Activated naive CD4-positive, alpha-beta T cell treated with anti-CD3 and anti-CD28 coated beads for 36 hours (primary cell): ENCODE data around the gene NTM. TPM values are rescaled to one million over a fixed set of nuclear protein-coding genes. Genes with fewer than 3 reads are reported as not detected.

ENCODE experiments used
- CTCF ChIA-PET: fragments of 350-600 bp; sonication (Branson Sonifier 250); formaldehyde crosslinking; loops from one replicate; lab custom pipeline; 2021; ENCODE audit warnings: antibody characterized with exemption; lab: Charles Lee
- DNase-seq: peaks from one replicate; pipeline ENCODE4 v3.0.0-alpha.2; 2020
- H3K27ac Mint-ChIP-seq: one replicate; pipeline ENCODE4 v1.8.0; 2021; ENCODE audit warnings: mild to moderate bottlenecking, mixed read lengths
- H3K27me3 Mint-ChIP-seq: one replicate; pipeline ENCODE4 v1.8.0; 2021; ENCODE audit warnings: low read depth, mixed read lengths
- H3K36me3 Mint-ChIP-seq: one replicate; pipeline ENCODE4 v1.8.0; 2021; ENCODE audit warnings: low read depth, mixed read lengths
- H3K4me1 Mint-ChIP-seq: one replicate; pipeline ENCODE4 v1.8.0; 2021; ENCODE audit warnings: low read depth, mixed read lengths
- H3K4me3 Mint-ChIP-seq: one replicate; pipeline ENCODE4 v1.8.0; 2021; ENCODE audit warnings: mild to moderate bottlenecking, moderate library complexity, mixed read lengths
- H3K9me3 Mint-ChIP-seq: one replicate; pipeline ENCODE4 v1.8.0; 2021; ENCODE audit warnings: mixed read lengths
- intact Hi-C: fragments of 100-400 bp; cut with micrococcal nuclease; formaldehyde crosslinking; loops from one replicate; pipeline ENCODE4 v1.15.1; 2023
- total RNA-seq, 2 experiments: library from RNA; stranded (reverse); gene quantifications; one replicate each; pipeline ENCODE4 v1.2.3, GENCODE V29; 2021

Gene NTM
- total RNA-seq, 2 experiments from 2014 or later: not detected

DNA sequence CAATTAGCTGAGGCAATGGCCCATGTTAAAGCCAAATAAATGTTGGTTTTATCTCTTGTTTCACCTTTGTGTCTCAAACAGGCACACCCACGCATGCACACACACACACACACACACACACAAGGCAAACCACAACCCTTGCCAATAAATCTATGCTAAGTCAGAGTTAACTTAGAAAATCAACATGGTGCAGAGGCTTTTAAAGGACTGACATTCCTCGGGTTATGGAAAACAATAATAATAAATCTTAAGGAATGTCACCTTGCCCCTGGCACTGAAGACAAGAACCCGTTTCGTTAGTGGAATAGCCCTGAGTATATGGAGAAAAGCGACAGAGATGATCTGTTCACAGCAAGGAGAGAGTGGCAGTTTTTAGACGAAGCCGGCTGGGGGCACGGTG is 326.3 kb downstream of the NTM start:
- no peak for DNase-seq
- Mint-ChIP-seq H3K4me3 (no peak overlapping the region), H3K9me3 (no peaks in the 10 kb centered on the region), H3K4me1 (no peaks in the 10 kb centered on the region), H3K27me3 (peaks cover 33% of the 10 kb centered on the region), H3K36me3 (no peaks in the 10 kb centered on the region), H3K27ac (no peak overlapping the region)
- intact Hi-C loops: no loop called here
- CTCF ChIA-PET: interaction anchor here (0.7 to 1.0 kb wide), 2 partner anchors 9 to 70 kb away, joined by 3 read pairs; no protein-coding TSS in a partner anchor

- no peaks in the 10 kb centered on the region for H3K36me3 Mint-ChIP-seq
- H3K4me1 Mint-ChIP-seq: no peaks in the 10 kb centered on the region
- no peak for DNase-seq
- H3K4me3 Mint-ChIP-seq: no peak overlapping the region
- H3K27me3 Mint-ChIP-seq: no peaks in the 10 kb centered on the region
- H3K9me3 Mint-ChIP-seq: peaks cover 12% of the 10 kb centered on the region
- intact Hi-C loops: no loop called here
- no peak overlapping the region for H3K27ac Mint-ChIP-seq
- CTCF ChIA-PET: no interaction called here
These were observed 332.9 kb downstream of the NTM start for GRCh38 chr11:131703311-131703710.

DNA sequence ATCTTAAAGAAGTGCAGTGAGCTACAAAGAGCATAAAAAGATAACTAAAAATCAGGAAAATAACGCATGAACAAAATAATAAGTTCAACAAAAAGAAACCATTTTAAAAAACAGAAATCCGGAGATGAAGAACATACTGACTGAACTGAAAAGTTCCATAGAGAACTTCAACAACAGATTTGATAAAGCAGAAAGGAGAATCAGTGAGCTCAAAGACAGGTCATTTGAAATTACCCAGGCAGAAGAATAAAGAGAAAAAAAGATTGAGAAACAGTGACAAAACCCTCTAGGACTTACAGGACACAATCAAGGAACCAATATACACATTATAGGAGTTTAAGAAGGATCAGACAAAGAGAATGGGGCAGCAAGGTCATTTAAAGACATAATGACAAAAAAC is 334.3 kb downstream of the NTM start:
- intact Hi-C loops: no loop called here
- CTCF ChIA-PET: interaction anchor here (1.0 kb wide), 1 partner anchor 10 kb away, joined by 6 read pairs; no protein-coding TSS in a partner anchor
- DNase-seq: no peak
- no peaks in the 10 kb centered on the region for H3K36me3 Mint-ChIP-seq
- H3K4me3 Mint-ChIP-seq: no peak overlapping the region
- peaks cover 13% of the 10 kb centered on the region for H3K9me3 Mint-ChIP-seq
- peaks cover 4% of the 10 kb centered on the region for H3K27me3 Mint-ChIP-seq
- no peak overlapping the region for H3K27ac Mint-ChIP-seq
- no peaks in the 10 kb centered on the region for H3K4me1 Mint-ChIP-seq

DNA sequence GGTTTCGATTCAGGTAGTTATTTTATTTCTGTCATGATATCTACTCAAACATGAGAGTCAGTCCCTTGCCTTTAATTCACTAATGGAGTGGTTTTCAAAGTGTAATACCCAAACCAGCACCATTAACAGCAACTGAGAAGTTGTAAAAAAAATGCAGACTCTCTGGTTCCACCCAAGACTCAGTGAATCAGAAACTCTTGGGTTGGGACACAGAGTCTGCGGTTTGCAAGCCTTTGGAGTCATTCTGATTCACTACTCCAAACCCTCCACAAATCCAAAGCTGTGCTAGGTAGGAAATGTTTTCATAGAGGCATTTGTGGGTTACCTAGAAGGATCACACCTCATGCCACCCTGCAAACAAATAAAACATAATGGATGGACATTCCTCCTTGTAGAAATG is 340.1 kb downstream of the NTM start:
- no peaks in the 10 kb centered on the region for H3K4me1 Mint-ChIP-seq
- no peak for DNase-seq
- H3K9me3 Mint-ChIP-seq: peaks cover 15% of the 10 kb centered on the region
- peaks cover 5% of the 10 kb centered on the region for H3K27me3 Mint-ChIP-seq
- H3K4me3 Mint-ChIP-seq: no peak overlapping the region
- intact Hi-C loops: no loop called here
- no peak overlapping the region for H3K27ac Mint-ChIP-seq
- CTCF ChIA-PET: no interaction called here
- no peaks in the 10 kb centered on the region for H3K36me3 Mint-ChIP-seq

DNA sequence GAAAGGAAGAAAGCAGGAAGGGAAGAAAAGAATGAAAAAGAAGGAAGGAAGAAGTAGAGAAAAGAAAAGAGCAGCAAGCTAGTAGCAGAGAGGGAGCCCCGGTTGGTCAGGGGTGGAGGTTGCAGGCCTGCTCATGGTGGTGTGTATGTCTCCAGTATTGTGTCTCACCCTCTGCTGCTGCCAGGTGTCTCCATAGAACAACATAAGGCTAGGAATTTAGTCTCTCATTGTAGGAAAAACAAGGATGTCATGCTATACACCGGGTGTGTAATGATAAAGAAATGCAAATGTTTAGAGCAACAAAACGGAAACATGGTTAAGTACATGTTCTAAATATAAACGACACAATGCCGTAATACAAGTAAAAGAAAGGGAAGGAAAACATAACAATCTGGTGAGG is 342.5 kb downstream of the NTM start:
- intact Hi-C loops: no loop called here
- Mint-ChIP-seq H3K27ac (no peak overlapping the region), H3K4me3 (no peak overlapping the region), H3K27me3 (peaks cover 6% of the 10 kb centered on the region), H3K9me3 (peaks cover 18% of the 10 kb centered on the region), H3K36me3 (no peaks in the 10 kb centered on the region), H3K4me1 (no peaks in the 10 kb centered on the region)
- DNase-seq: no peak
- CTCF ChIA-PET: no interaction called here

DNA sequence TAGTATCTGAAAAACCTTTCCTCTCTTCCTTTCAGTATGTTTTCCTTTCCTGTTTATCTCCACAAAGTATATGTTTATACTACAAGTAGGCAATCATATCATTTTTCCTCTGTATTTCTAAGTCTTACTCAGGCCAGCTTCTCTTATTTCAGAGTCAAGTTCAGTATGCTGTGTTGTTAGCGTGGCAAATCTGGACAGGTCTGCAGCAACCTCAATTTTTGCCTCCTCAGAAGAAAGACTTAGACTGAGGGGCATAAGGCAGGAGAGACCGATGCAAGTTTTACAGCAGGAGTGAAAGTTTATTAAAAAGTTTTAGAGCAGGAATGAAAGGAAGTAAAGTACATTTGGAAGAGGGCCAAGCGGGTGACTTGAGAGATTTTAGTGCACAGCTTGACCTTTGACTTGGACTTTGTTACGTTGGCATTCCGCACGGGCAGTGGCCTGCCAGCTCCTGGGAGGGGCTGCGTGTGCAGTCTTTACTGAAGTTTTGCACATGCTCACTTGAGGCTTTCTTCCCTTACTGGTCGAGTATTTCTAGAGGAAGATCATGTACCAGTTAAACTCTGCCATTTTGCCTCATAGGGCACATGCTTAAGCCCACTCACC is 343.2 kb downstream of the NTM start:
- Mint-ChIP-seq H3K27ac (no peak overlapping the region), H3K9me3 (peaks cover 18% of the 10 kb centered on the region), H3K27me3 (peaks cover 6% of the 10 kb centered on the region), H3K36me3 (no peaks in the 10 kb centered on the region), H3K4me3 (no peak overlapping the region), H3K4me1 (no peaks in the 10 kb centered on the region)
- intact Hi-C loops: no loop called here
- DNase-seq: no peak
- CTCF ChIA-PET: no interaction called here

DNA sequence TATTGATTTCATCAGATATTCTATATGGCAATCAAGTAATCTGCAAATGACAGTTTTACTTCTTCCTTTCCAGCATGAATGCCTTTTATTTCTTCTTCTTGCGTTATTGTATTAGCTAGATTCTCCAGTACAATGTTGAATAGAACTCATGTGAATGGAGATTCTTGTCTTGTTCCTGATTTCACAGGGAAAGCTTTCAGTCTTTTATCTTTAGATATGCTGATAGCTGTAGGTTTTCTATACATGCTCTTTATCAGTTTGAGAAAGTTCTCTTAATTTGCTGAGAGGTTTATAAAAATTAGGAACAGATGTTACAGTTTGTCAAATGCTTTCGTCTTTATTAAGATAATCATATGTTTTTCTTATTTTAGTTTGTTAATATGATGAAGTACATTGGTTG is 347.2 kb downstream of the NTM start:
- CTCF ChIA-PET: no interaction called here
- Mint-ChIP-seq H3K4me3 (no peak overlapping the region), H3K27ac (no peak overlapping the region)

DNA sequence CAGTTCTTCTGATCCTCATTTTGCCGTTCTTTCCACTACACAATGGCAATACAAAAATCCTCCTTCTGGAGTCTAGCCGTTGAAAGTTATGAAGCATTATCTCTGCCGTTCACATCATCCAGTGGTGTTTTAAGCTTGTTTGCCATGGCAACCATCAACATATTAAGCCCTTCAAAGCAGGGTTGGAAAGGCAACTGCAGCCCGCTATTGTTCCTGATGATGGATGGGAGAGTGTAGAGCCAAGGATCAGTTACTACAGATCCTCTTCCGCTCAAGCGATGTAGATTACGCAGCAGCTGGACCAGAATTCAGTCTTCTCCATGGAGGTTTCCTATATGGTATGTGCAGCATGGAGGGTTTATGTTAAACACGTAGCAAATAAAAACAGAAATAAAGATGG is 352.7 kb downstream of the NTM start:
- DNase-seq: no peak
- Mint-ChIP-seq H3K36me3 (no peaks in the 10 kb centered on the region), H3K9me3 (peaks cover 2% of the 10 kb centered on the region), H3K4me3 (no peak overlapping the region), H3K4me1 (no peaks in the 10 kb centered on the region), H3K27me3 (peaks cover 4% of the 10 kb centered on the region), H3K27ac (no peak overlapping the region)
- CTCF ChIA-PET: no interaction called here
- intact Hi-C loops: no loop called here

More for the DNA sequence above, 347.2 kb downstream of the NTM start:
- no peaks in the 10 kb centered on the region for H3K4me1 Mint-ChIP-seq
- intact Hi-C loops: no loop called here
- no peaks in the 10 kb centered on the region for H3K36me3 Mint-ChIP-seq
- DNase-seq: no peak
- peaks cover 11% of the 10 kb centered on the region for H3K9me3 Mint-ChIP-seq
- peaks cover 3% of the 10 kb centered on the region for H3K27me3 Mint-ChIP-seq

DNA sequence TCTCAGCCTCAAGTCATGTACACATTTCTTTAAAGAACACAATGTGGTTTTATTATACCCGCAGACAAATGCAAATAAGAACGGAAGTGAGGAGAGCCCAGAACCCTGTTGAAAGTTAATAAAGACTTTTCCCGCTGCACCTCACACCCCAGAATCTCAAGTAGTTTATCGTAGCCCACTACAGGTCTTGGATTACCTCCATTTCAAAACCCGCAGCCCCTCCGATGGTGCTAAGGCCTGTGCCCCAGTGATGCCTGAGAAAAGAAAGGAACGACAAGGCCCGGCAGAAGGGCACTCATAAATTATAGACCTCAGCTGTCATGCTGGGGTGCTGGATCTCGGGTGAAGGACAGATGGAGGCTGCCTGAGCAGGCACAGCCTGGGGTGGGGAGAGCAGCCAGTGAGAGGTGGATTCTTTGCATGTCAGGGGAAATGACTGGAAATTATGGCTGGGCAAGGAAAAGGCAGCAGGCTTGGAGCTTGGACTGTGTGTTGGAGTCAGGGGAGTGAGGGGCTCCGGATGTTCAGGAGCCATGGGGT is 354.1 kb downstream of the NTM start:
- Mint-ChIP-seq H3K27ac (no peak overlapping the region), H3K4me3 (no peak overlapping the region), H3K36me3 (no peaks in the 10 kb centered on the region), H3K4me1 (no peaks in the 10 kb centered on the region), H3K27me3 (peaks cover 4% of the 10 kb centered on the region), H3K9me3 (peaks cover 2% of the 10 kb centered on the region)
- DNase-seq: no peak
- intact Hi-C loops: no loop called here
- CTCF ChIA-PET: no interaction called here

DNA sequence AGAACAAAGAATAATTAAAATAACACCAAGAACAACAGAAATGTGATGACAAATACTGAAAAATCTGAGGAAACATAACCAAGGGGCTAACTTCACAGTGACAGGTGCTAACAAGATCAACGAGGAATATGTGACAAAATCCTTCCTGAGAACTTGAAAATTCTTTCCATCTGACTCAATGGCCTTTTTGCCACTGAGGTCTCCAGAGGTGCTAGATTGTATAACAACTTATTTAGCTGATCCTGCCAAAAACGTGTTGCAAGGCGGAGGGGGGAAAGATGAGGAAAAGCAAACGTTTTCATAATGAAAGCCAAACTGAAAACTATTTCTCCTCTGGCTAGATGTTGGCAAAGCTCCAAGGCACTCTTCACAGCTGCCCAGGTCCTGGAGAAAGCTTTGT is 364.5 kb downstream of the NTM start:
- intact Hi-C loops: no loop called here
- no peaks in the 10 kb centered on the region for H3K4me1 Mint-ChIP-seq
- CTCF ChIA-PET: no interaction called here
- H3K4me3 Mint-ChIP-seq: no peak overlapping the region
- H3K36me3 Mint-ChIP-seq: no peaks in the 10 kb centered on the region
- no peaks in the 10 kb centered on the region for H3K9me3 Mint-ChIP-seq
- DNase-seq: no peak
- H3K27me3 Mint-ChIP-seq: peaks cover 4% of the 10 kb centered on the region
- no peak overlapping the region for H3K27ac Mint-ChIP-seq

- CTCF ChIA-PET: no interaction called here
- no peak overlapping the region for H3K4me3 Mint-ChIP-seq
These were observed 366.9 kb downstream of the NTM start for GRCh38 chr11:131737357-131737756.

GRCh38 chr11:131739243-131739882 is 368.9 kb downstream of the NTM start:
- CTCF ChIA-PET: interaction anchor here (1.0 kb wide), 1 partner anchor 9 kb away, joined by 3 read pairs; no protein-coding TSS in a partner anchor
- H3K4me3 Mint-ChIP-seq: no peak overlapping the region
- no peaks in the 10 kb centered on the region for H3K4me1 Mint-ChIP-seq
- H3K36me3 Mint-ChIP-seq: no peaks in the 10 kb centered on the region
- peaks cover 4% of the 10 kb centered on the region for H3K27me3 Mint-ChIP-seq
- H3K27ac Mint-ChIP-seq: no peak overlapping the region
- no peaks in the 10 kb centered on the region for H3K9me3 Mint-ChIP-seq
- intact Hi-C loops: no loop called here
- DNase-seq: no peak

More at GRCh38 chr11:131737357-131737756, 366.9 kb downstream of the NTM start:
- no peaks in the 10 kb centered on the region for H3K36me3 Mint-ChIP-seq
- H3K27ac Mint-ChIP-seq: no peak overlapping the region
- intact Hi-C loops: no loop called here
- H3K27me3 Mint-ChIP-seq: peaks cover 4% of the 10 kb centered on the region
- DNase-seq: no peak
- no peaks in the 10 kb centered on the region for H3K4me1 Mint-ChIP-seq
- H3K9me3 Mint-ChIP-seq: no peaks in the 10 kb centered on the region

DNA sequence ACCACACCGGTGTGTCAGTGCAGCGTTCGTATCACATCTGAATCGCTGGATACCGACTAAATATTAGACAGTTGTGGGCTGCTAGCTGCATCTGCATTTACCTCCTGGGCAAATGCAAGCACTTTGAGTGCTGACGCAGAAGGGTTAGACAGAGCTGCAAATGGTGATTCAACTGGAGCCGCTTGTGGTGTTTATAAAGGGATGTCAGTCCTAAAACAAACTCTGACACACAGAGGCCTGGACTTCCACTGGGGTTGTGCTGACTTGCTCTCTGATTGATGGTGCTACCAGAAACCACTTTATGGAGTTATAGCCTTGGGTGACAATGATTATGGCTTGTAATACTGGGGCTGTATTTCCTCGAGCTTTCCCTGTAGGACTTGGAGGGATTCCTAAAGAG is 374.4 kb downstream of the NTM start:
- peaks cover 2% of the 10 kb centered on the region for H3K27me3 Mint-ChIP-seq
- H3K9me3 Mint-ChIP-seq: no peaks in the 10 kb centered on the region
- no peaks in the 10 kb centered on the region for H3K36me3 Mint-ChIP-seq
- CTCF ChIA-PET: no interaction called here
- no peak overlapping the region for H3K4me3 Mint-ChIP-seq
- no peak overlapping the region for H3K27ac Mint-ChIP-seq
- intact Hi-C loops: loop anchor here (10.0 kb wide), 1 partner anchor 410 kb away; no protein-coding TSS in a partner anchor
- no peak for DNase-seq
- no peaks in the 10 kb centered on the region for H3K4me1 Mint-ChIP-seq
